Upper lobe of left lung (tissue), 6 donors: Measurements from ENCODE around the gene MSGN1. TPM values are rescaled to one million over a fixed set of nuclear protein-coding genes. Genes with fewer than 3 reads are reported as not detected.

Experiments used
- ATAC-seq, 2 donors: fragments of 200-7000 bp; cut with Tn5 transposase; one replicate each; pipeline ENCODE4 v1.9.1; 2022; ENCODE audit warnings: mild to moderate bottlenecking in 2 of 2, moderate library complexity in 2 of 2; ENCODE audit not compliant: low FRiP score in 2 of 2
- DNase-seq, 2 donors: peaks; one replicate each; pipeline ENCODE4 v3.0.0-alpha.2; 2019 to 2020
- H3K27ac ChIP-seq, 4 donors: fragments of 200-600 bp; sonication (generic); one replicate each; pipeline ENCODE4 v1.5.1; 2016 to 2019
- H3K27me3 ChIP-seq, 4 donors: fragments of 200-600 bp; sonication (generic); one replicate each; pipeline ENCODE4 v1.5.1; 2017 to 2019
- H3K36me3 ChIP-seq, 4 donors: fragments of 200-600 bp; sonication (generic); one replicate each; pipeline ENCODE4 v1.5.1; 2016 to 2019
- H3K4me1 ChIP-seq, 4 donors: fragments of 200-600 bp; sonication (generic); one replicate each; pipeline ENCODE4 v1.5.1; 2018 to 2019
- H3K4me3 ChIP-seq, 4 donors: fragments of 200-600 bp; sonication (generic); one replicate each; pipeline ENCODE4 v1.5.1; 2017 to 2019; ENCODE audit warnings: mild to moderate bottlenecking in 2 of 4, moderate library complexity in 1 of 4
- H3K9me3 ChIP-seq, 4 donors: fragments of 200-600 bp; sonication (generic); one replicate each; pipeline ENCODE4 v1.5.1; 2018 to 2019
- CTCF ChIP-seq, 6 experiments: fragments of 450-650 bp in 4 of 6; fragments of 200-600 bp in 2 of 6; sonication (generic) in 2 of 6; IDR thresholded peaks; one replicate each; pipeline ENCODE4 v1.5.1; 2016 to 2019; ENCODE audit warnings: antibody characterized with exemption in 6 of 6
- EP300 ChIP-seq, 4 donors: sonication (generic); formaldehyde crosslinking; IDR thresholded peaks; one replicate each; pipeline ENCODE4 v1.5.1; 2017; ENCODE audit warnings: antibody characterized with exemption in 4 of 4, control low read depth in 2 of 4
- POLR2A ChIP-seq, 4 donors: fragments of 450-650 bp; IDR thresholded peaks; one replicate each; pipeline ENCODE4 v1.5.1; 2016 to 2017; ENCODE audit warnings: antibody characterized with exemption in 4 of 4, mild to moderate bottlenecking in 2 of 4
- POLR2AphosphoS5 ChIP-seq, 2 donors: sonication (generic); formaldehyde crosslinking; IDR thresholded peaks; one replicate each; pipeline ENCODE4 v1.5.1; 2017; ENCODE audit warnings: antibody characterized with exemption in 2 of 2
- WGBS, 2 donors: methylation state at CpG; one replicate each; pipeline ENCODE4 v1.1.5; 2017 to 2018; 5-methylcytosine and 5-hydroxymethylcytosine counted together
- total RNA-seq, 6 donors: library from RNA; depleted of rRNA in 4 of 6; stranded (reverse); fragments of >200 nt in 4 of 6; gene quantifications; one replicate each; pipeline versions ENCODE4 v1.1.0 to v1.2.1, GENCODE V29; 2016 to 2021
- donor health status: DM: no; HTN: no; CAD: no; lungs with moderate emphysema.
- donor health status: DM: no; HTN: yes; CAD: no; lungs with severe emphysema.

The MSGN1 gene
- total RNA-seq, 6 donors from 2014 or later = not detected

GRCh38 chr2:17847236-17847635, 31.0 kb downstream of the MSGN1 start:
- 78 to 83% methylated on average over 2 of the region's 2 CpGs for WGBS, 2 donors
- no peak for DNase-seq
- no peaks in the 10 kb centered on the region for H3K27me3 ChIP-seq
- H3K36me3 ChIP-seq = no peaks in the 10 kb centered on the region
- TF ChIP-seq CTCF (IDR thresholded peaks at IDR 0.05) (no peak), POLR2AphosphoS5 (IDR thresholded peaks at IDR 0.05) (no peak), POLR2A (IDR thresholded peaks at IDR 0.05) (no peak), EP300 (IDR thresholded peaks at IDR 0.05) (no peak)
- no peak overlapping the region for H3K4me3 ChIP-seq
- no peak overlapping the region for H3K27ac ChIP-seq
- H3K4me1 ChIP-seq = peaks cover 0 to 4% (median 0%) of the 10 kb centered on the region in 4 donors
- ATAC-seq = no peak
- no peaks in the 10 kb centered on the region for H3K9me3 ChIP-seq

- 80 to 85% methylated on average over 4 to 5 of the region's 5 CpGs for WGBS, 2 donors
- no peaks in the 10 kb centered on the region for H3K9me3 ChIP-seq
- TF ChIP-seq EP300 (IDR thresholded peaks at IDR 0.05) (no peak), POLR2AphosphoS5 (IDR thresholded peaks at IDR 0.05) (no peak), POLR2A (IDR thresholded peaks at IDR 0.05) (no peak), CTCF (IDR thresholded peaks at IDR 0.05) (no peak)
- no peaks in the 10 kb centered on the region for H3K27me3 ChIP-seq
- ATAC-seq (no peak), DNase-seq (no peak)
- H3K27ac ChIP-seq = no peak overlapping the region
- no peaks in the 10 kb centered on the region for H3K36me3 ChIP-seq
- H3K4me1 ChIP-seq = peaks cover 0 to 4% (median 0%) of the 10 kb centered on the region in 4 donors
- H3K4me3 ChIP-seq = no peak overlapping the region
Measured at GRCh38 chr2:17849275-17849674, 33.0 kb downstream of the MSGN1 start.

- H3K27me3 ChIP-seq = no peaks in the 10 kb centered on the region
- no peak overlapping the region for H3K4me3 ChIP-seq
- no peak for DNase-seq
- peaks cover 0 to 4% (median 0%) of the 10 kb centered on the region in 4 donors for H3K4me1 ChIP-seq
- ATAC-seq = no peak
- TF ChIP-seq POLR2AphosphoS5 (IDR thresholded peaks at IDR 0.05) (no peak), CTCF (IDR thresholded peaks at IDR 0.05) (no peak), POLR2A (IDR thresholded peaks at IDR 0.05) (no peak), EP300 (IDR thresholded peaks at IDR 0.05) (no peak)
- no peaks in the 10 kb centered on the region for H3K36me3 ChIP-seq
- H3K27ac ChIP-seq = no peak overlapping the region
- no peaks in the 10 kb centered on the region for H3K9me3 ChIP-seq
- WGBS, 2 donors = 90 to 93% methylated on average over 4 of the region's 4 CpGs
Measured at GRCh38 chr2:17850151-17850550, 33.9 kb downstream of the MSGN1 start.

GRCh38 chr2:17851731-17852585, 35.7 kb downstream of the MSGN1 start:
- TF ChIP-seq POLR2A (IDR thresholded peaks at IDR 0.05) = no peak
- TF ChIP-seq CTCF (IDR thresholded peaks at IDR 0.05) = peak; percentile 71 to 89 (median 82)
- H3K27me3 ChIP-seq = no peaks in the 10 kb centered on the region
- peaks cover 0 to 4% (median 0%) of the 10 kb centered on the region in 4 donors for H3K4me1 ChIP-seq
- peak; percentile 6 to 53 for DNase-seq
- H3K4me3 ChIP-seq = no peak overlapping the region
- no peak overlapping the region for H3K27ac ChIP-seq
- 44 to 47% methylated on average over 9 of the region's 9 CpGs for whole genome bisulfite sequencing, 2 donors
- peak; percentile 64 to 85 for ATAC-seq
- H3K9me3 ChIP-seq = no peaks in the 10 kb centered on the region
- H3K36me3 ChIP-seq = no peaks in the 10 kb centered on the region

GRCh38 chr2:17853799-17854198, 37.5 kb downstream of the MSGN1 start:
- Histone ChIP-seq H3K27ac (no peak overlapping the region), H3K27me3 (no peaks in the 10 kb centered on the region), H3K4me3 (no peak overlapping the region), H3K4me1 (peaks cover 0 to 4% (median 0%) of the 10 kb centered on the region in 4 donors), H3K36me3 (no peaks in the 10 kb centered on the region), H3K9me3 (no peaks in the 10 kb centered on the region)
- ATAC-seq (no peak), DNase-seq (no peak)
- WGBS, 2 donors = 68 to 71% methylated on average over 4 of the region's 4 CpGs
- TF ChIP-seq POLR2AphosphoS5 (IDR thresholded peaks at IDR 0.05) = no peak
